NOMO-1 treated with DMSO at 0.1 percent for 48 hours (cell line): Measurements from ENCODE around the gene RTN4RL2.

Source experiments
- DNase-seq: peaks from one replicate; lab custom pipeline; 2025; ENCODE audit not compliant: unreplicated experiment; lab: John Stamatoyannopoulos, UW

RTN4RL2 gene

DNA sequence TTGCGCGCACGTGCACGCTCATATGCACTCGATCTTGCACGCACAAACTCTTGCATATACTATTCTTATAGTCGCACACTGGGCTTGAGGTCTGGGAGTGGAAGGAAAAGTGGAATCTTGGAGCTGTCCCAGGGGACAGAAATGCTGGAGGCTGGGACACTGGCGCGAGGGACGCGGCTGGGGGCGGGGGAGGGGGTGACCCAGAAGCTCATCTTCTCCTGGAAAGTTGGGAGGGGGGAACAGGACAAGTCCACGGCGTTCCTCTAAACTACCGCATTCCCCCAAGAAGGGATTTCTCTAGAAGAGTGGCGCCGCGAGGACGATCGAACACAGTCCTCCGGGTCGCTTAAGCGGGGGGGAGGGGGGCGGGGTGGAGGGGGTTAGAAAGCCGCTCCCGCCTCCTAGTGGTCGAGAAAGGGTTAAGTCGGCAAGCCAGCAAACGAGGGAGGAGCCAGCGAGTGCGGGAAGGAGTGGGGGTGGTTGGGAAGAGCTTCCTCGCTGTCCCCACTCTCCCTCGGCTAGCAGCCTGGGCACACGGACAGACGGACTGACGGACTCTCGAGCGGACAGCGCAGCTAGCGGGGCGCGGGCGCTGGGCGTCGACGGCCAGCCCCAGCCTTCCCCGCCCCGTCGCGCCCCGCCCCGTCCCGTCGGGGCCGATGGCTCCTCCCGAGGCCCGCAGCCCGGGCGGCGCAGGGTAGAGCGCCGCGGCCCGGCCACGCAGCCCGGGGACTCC, at the start of gene RTN4RL2:
Gene RTN4RL2, plus strand, starts transcription at position 507 of the 736 bp plus-strand sequence. CDS start 338 bp downstream, outside the sequence.
- peak; percentile 45 for DNase-seq

DNA sequence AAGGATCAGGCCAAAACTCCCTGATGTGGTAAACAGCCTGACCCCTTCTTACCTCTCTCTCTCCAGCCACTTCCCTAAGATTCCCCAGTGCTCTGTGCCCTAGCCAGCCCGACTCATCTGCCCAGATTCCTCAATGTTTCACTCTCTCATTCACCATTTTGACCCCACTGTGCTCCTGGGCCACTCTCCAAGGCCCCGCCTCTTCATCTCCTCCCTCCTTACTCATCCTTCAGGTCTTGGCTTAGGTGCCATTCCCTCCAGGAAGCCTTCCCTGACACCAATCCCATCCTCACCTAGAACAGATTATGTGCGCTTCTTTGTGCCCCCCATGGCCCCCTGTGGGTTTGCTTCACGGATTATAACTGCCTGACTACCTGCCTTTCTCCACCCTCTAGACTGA, 46.6 kb upstream of the RTN4RL2 start:
- no peak for DNase-seq

DNA sequence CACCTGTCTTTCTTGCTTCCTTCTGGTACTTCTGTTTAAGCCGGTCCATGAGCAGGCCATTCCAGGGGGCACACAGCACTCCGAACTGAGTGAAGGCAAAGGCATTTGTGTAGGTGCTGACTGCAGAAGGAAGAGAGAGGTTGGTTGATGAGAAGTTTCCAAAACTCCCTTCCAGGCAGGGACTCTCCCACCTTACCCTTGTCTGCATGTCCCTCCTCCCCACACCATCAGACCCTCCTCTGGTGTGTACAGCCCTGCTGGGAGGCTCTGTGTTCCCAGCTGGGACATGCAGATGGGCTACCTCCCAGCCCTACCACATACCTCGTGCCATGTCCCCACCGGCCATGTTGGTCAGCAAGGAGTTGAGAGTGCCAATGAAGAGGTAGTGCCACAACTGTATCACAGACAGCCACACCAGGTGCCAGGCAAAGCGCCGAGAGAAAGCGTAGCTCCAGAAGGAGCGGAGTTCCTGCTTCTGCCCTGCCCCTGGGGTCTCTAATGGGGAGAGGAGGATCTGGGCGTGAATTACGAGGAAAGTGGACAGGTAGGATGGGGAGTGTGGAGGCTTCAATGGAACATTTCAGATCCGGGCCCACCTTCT, 45.6 kb upstream of the RTN4RL2 start:
- DNase-seq: no peak

DNA sequence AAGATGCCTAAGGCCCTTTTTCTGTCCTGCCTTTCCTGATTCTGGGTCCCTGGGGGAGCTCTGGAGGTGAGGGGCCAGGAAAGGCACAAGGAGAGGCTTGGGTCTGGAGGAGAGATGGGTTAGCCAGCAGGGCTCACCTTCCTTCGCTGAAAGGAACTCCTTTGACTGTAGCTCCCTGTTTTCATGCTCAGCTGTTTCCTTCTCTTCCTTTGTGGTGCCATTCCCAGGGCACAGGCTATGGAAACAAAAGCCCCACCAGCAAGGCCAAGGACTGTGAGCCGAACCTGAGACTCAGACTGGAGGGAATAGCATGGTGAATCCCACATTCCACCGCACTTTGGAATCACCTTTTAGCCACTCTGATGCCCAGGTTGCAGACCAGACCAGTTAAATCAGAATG, 43.9 kb upstream of the RTN4RL2 start:
- DNase-seq: no peak

DNA sequence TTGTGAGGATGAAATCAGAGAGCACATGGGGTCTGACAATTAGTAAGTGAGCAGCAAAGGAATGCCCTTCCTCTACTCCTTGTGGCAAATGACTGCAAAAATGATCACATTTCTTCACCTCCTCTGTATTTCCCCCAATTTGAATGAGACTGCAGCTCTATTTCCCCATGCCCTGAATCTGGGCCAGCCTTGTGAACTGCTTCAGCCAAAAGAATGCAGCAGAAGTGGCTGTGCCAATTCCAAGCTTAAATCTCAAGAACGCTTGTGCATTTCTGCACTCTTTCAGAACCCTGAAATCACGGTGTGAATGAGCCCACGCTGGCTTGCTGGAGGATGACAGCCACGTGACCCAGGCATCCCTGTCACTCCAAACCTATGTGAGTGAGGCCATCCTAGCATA, 43.3 kb upstream of the RTN4RL2 start:
- no peak for DNase-seq

DNA sequence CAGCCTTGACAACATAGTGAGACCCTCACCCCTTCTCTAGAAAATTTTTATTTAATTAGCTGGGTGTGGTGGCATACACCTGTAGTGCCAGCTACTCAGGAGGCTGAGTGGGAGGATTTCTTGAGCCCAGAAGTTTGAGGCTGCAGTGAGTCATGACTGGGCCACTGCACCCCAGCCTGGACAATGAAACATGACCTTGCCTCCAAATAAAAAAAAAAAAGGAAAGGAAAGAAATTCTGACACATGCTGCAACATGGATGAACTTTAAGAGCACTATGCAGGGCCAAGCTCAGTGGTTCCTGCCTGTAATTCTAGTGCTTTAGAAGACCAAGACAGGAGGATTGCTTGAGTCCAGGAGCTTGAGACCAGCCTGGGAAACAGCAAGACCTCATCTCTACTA, 42.2 kb upstream of the RTN4RL2 start:
- no peak for DNase-seq

- DNase-seq: no peak
Measured at GRCh38 chr11:57419146-57419545, 41.2 kb upstream of the RTN4RL2 start.

DNA sequence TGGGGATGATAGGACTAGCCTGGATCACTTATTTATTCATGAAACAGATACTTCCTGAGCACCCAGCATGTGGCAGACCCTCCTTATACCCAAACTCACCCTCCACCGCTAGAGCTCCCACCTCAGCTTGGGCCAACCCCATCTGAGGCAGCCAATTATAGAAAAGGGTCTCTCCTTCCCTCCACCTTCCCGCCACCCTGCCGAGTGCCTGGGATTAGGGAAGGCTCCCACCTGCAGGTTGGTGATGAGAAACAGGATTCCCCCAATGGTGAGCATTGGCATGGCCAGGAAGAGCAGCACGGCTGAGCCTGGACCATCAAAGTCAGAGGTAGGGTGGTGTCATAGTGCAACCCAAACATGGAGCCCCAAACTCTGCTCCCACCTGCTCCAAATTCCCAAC, 39.3 kb upstream of the RTN4RL2 start:
- no peak for DNase-seq

DNA sequence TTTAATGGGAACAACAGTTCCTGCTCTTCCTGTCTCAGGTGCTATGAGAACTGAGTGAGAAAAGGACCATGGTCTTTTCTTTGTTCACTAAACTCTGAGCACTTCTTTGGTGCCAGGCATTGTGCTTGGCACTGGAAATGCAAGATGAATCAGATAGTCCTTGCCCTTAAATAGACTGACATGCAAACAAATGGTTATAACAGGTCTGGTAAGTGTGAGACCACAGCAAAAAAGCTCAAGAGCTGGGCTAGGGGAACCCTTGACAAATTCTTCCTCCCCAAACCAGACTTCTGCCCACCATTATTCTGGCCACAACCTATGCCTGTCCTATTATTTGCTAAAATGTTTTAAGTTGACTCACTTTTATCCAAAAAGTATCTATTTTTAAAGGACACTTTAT, 38.5 kb upstream of the RTN4RL2 start:
- no peak for DNase-seq

- no peak for DNase-seq
Measured at GRCh38 chr11:57422669-57423068, 37.7 kb upstream of the RTN4RL2 start.

DNA sequence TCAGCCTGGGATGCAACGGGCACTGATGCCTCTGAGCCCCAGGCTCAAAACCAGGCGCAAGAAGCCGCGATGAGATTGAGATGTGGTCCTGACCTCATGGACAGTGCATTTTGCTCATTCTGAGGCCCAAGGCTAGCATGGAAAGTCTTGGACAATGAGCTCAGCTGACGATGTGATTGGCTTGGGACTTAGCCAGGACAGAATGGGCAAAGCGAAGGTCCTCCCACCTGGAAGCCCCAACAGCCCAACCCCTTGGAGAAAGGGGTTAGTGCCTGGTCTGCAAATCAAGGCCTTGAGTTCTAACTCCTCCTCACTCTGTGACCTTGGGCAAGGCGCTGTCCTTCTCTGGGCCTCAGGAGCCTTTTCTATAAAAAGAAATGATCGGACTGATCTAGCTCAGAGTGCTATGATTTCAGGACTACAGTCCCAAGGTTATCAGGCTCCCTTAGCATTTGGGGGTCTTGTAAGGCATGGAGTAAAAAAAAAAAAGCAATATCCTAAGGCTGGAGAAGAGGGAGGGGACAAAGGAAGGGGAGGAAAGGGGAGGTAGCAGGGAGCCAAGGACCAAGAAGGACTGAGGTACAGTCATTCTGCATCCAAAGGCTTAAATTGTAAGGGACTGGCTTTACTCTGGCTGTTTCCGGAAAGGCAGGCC, 36.1 kb upstream of the RTN4RL2 start:
- DNase-seq: no peak

DNA sequence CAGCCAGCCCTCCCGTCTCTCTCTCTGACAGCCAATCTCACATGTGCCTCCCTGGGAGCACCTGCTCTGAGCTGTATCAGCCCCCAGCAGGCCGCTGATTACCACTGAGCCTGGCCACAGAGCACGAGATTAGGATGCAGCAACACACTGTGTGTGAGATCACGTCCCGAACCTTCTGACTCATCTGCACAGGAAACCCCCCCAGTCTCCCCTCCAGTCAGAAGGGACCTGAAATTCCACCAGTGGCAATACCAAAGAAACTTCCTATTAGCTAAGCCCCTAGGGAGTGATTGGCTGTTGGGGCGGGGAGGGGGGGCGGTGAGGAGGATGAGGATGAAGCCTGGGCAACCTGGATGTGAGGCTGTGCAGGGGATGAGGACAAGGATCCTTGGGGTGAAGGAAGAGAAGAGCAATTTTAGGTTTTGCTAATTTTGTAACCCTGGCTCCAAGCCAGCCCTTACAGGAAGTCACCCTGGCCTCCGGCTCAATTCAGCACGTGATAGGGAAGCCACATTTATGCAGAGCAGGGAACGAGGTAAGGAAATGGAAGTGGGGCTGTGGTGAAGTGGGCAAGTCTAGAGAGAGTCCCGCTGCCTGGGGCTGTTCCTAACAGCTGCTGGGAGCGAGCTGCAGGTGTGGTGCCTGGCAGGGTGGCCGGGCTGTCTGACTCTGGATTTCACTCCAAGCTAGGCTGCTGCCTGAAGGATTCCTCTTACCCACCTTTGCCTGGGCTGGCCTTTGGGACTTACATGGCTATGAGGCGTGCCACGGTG, 35.4 kb upstream of the RTN4RL2 start:
- peak; percentile 95 for DNase-seq

GRCh38 chr11:57425565-57426438, 34.5 kb upstream of the RTN4RL2 start:
- DNase-seq: no peak

DNA sequence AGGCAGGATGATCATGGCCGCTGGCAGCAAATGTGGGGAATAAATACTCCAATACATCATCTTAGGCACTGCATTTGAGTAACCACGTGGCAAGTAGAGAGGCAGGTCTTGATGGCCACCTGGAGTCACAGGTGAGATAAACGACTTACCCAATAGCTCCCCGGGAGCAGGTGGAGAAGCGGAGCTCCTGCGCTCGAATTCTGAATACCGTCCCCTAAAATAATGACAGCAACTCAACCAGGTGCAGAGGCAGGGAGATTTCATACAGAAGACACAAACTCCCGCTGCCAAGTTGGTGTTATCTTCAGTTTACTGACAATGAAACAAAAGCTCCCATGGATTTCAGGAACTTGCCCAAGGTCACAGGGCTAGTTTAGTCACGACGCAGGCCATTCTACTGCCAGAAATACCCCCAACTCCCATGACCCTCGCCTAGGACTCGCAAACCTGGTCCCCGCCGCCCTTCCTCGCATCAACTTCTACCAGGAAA, 33.8 kb upstream of the RTN4RL2 start:
- DNase-seq: no peak

- DNase-seq: peak; percentile 84
Measured at GRCh38 chr11:57426929-57427726, 33.2 kb upstream of the RTN4RL2 start, which contains the start of gene SLC43A3. Gene SLC43A3 (minus strand): TSS chr11:57427121. CDS start chr11:57426172, 949 bp downstream.

GRCh38 chr11:57427727-57428082, 32.6 kb upstream of the RTN4RL2 start:
- no peak for DNase-seq

- no peak for DNase-seq
Measured at GRCh38 chr11:57428643-57429042, 31.7 kb upstream of the RTN4RL2 start.

GRCh38 chr11:57429946-57430345, 30.4 kb upstream of the RTN4RL2 start:
- no peak for DNase-seq

DNA sequence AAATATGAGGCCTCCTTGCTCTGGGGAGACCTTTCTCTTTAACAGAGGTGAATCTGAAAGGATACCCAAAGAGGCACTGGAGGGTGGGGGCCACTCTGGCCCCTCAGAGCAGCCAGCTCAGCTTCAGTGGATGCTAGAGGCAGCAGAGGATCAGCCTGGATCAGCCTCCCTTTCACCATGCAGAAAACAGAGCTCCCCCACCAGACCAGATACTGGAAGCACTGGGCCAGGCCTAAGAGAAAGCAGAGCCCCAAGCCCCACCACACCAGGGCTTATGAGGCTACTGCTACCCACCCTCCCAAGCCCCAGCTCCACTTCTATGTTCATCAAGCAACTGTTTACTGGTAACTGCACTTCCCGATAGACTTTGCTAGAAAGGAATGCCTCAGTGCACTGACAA, 29.4 kb upstream of the RTN4RL2 start:
- no peak for DNase-seq

GRCh38 chr11:57432149-57432561, 28.2 kb upstream of the RTN4RL2 start:
- DNase-seq: no peak
